EL (cell line): ENCODE measurements around the gene CFAP61.

Experiments used
- DNase-seq: peaks from one replicate; pipeline ENCODE4 v3.0.0-alpha.2; 2016

CFAP61 gene

GRCh38 chr20:20368418-20369249 is 316.3 kb downstream of the CFAP61 start:
- no peak for DNase-seq

- no peak for DNase-seq
Measured at GRCh38 chr20:20369250-20370093, 317.1 kb downstream of the CFAP61 start.

- DNase-seq = no peak
Measured at GRCh38 chr20:20370094-20370575, 317.8 kb downstream of the CFAP61 start.

GRCh38 chr20:20371083-20371482 is 318.8 kb downstream of the CFAP61 start:
- no peak for DNase-seq

GRCh38 chr20:20371681-20372080 is 319.3 kb downstream of the CFAP61 start:
- no peak for DNase-seq

GRCh38 chr20:20373091-20373571 is 320.8 kb downstream of the CFAP61 start:
- DNase-seq = peak; percentile 63

GRCh38 chr20:20375862-20376261 is 323.5 kb downstream of the CFAP61 start:
- DNase-seq = no peak

GRCh38 chr20:20386192-20386591 is 333.9 kb downstream of the CFAP61 start:
- no peak for DNase-seq

GRCh38 chr20:20390393-20390792 is 338.1 kb downstream of the CFAP61 start:
- no peak for DNase-seq

- no peak for DNase-seq
Measured at GRCh38 chr20:20391115-20391514, 338.8 kb downstream of the CFAP61 start.

- no peak for DNase-seq
Measured at GRCh38 chr20:20391766-20392165, 339.4 kb downstream of the CFAP61 start.

- peak; percentile 72 for DNase-seq
Measured at GRCh38 chr20:20393207-20394120, 341.1 kb downstream of the CFAP61 start.

GRCh38 chr20:20395087-20395486 is 342.8 kb downstream of the CFAP61 start:
- no peak for DNase-seq

- DNase-seq = no peak
Measured at GRCh38 chr20:20395903-20396568, 343.7 kb downstream of the CFAP61 start.

- no peak for DNase-seq
Measured at GRCh38 chr20:20396794-20397193, 344.5 kb downstream of the CFAP61 start.

GRCh38 chr20:20398123-20398522 is 345.8 kb downstream of the CFAP61 start:
- DNase-seq = no peak

- no peak for DNase-seq
Measured at GRCh38 chr20:20399531-20400500, 347.5 kb downstream of the CFAP61 start.

GRCh38 chr20:20401991-20402390 is 349.7 kb downstream of the CFAP61 start:
- DNase-seq = no peak

- DNase-seq = no peak
Measured at GRCh38 chr20:20404633-20405032, 352.3 kb downstream of the CFAP61 start.

- no peak for DNase-seq
Measured at GRCh38 chr20:20405623-20406022, 353.3 kb downstream of the CFAP61 start.

GRCh38 chr20:20406306-20406705 is 354.0 kb downstream of the CFAP61 start:
- DNase-seq = no peak
